A673 (cell line): ENCODE data around the gene ADAM12.

ENCODE experiments used
- CTCF ChIP-seq: fragments of 300-800, 200-600 bp; sonication (generic); conservative IDR thresholded peaks from 2 replicates; pipeline ENCODE4 v1.5.1; 2017; ENCODE audit warnings: low read depth, mild to moderate bottlenecking, antibody characterized with exemption, low read length, moderate library complexity, mixed read lengths
- EZH2 ChIP-seq: fragments of 200-600 bp; sonication (generic); IDR thresholded peaks from 2 replicates; pipeline ENCODE4 v1.6.1; 2017; ENCODE audit warnings: borderline replicate concordance, low read depth, mild to moderate bottlenecking, mixed read lengths, antibody characterized with exemption, low read length; ENCODE audit not compliant: poor library complexity, severe bottlenecking

GRCh38 chr10:126117196-126117595 lies 271.1 kb downstream of the ADAM12 start:
- TF ChIP-seq CTCF (no peak), EZH2 (no peak)
